Stimulated activated effector memory CD8-positive, alpha-beta T cell treated with anti-CD3 and anti-CD28 coated beads, Interleukin-12 subunit alpha, Interleukin-12 subunit beta, amount 100 ng/mL, for 72 hours (primary cell): ENCODE measurements around the gene RNF44.
"Not testable (repeated sequence)": the region's sequence is repeated elsewhere in the genome, so short reads cannot be mapped to it uniquely, and the experiment has no call there.

Experiments used
- ATAC-seq: fragments of 150-1000 bp; cut with Tn5 transposase; 2 replicates; pipeline ENCODE4 v1.10.0; 2021
- DNase-seq, 2 donors: peaks; one replicate each; pipeline ENCODE4 v3.0.0; 2021 to 2022; ENCODE audit warnings: low spot score in 2 of 2
- H3K27ac Mint-ChIP-seq: one replicate; pipeline ENCODE4 v1.8.0; 2022; ENCODE audit warnings: mild to moderate bottlenecking, mixed read lengths
- H3K36me3 Mint-ChIP-seq: one replicate; pipeline ENCODE4 v1.8.0; 2022; ENCODE audit warnings: mild to moderate bottlenecking, mixed read lengths
- H3K4me1 Mint-ChIP-seq: one replicate; pipeline ENCODE4 v1.8.0; 2022; ENCODE audit warnings: mixed read lengths
- H3K4me3 Mint-ChIP-seq: one replicate; pipeline ENCODE4 v1.8.0; 2022; ENCODE audit warnings: mild to moderate bottlenecking, mixed read lengths
- H3K9me3 Mint-ChIP-seq: one replicate; pipeline ENCODE4 v1.8.0; 2022; ENCODE audit warnings: mixed read lengths

RNF44 gene

DNA sequence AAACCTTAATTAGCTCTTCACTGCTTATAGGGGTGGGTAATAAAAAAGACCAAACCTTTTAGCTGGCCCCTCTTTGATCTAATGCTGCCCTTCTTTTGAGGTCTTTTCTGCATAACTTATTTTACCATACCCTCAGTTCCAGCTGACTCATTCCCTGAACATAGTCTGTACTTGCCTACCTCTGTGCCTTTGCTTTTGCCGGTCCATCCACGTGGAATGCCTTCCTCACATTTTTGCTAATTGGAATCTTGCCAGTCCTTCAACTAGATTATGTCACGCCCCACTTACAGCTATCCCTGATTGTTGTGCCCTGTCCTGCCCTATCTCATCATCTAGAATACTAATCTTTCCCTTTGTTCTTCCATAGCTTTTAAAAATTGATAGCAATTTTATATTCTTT, 44.8 kb downstream of the RNF44 start:
- H3K9me3 Mint-ChIP-seq = no peaks in the 10 kb centered on the region
- ATAC-seq (no peak), DNase-seq (no peak)
- H3K36me3 Mint-ChIP-seq = peaks cover 98% of the 10 kb centered on the region
- H3K4me1 Mint-ChIP-seq = peaks cover 23% of the 10 kb centered on the region
- H3K27ac Mint-ChIP-seq = no peak overlapping the region
- H3K4me3 Mint-ChIP-seq = no peak overlapping the region

DNA sequence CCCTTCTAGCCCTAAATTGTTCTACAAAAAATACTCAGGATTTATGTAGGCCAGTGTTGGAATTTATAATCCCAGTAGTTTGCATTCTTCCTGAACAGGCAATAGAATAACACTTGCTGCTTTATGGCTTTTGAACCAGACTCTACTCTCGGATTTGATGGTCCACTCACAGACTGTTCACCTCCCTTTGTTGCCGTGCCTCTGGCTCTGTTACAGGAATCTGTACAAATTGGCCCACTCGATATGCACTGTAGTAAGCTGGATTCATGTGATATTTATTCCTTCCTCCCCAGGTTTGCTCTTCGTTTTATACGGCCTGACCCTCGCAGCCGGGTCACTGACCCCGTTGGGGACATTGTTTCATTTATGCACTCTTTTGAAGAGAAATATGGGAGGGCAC, 45.3 kb downstream of the RNF44 start:
- ATAC-seq (no peak), DNase-seq (no peak)
- Mint-ChIP-seq H3K4me1 (peaks cover 23% of the 10 kb centered on the region), H3K9me3 (no peaks in the 10 kb centered on the region), H3K27ac (no peak overlapping the region), H3K4me3 (no peak overlapping the region), H3K36me3 (peaks cover 98% of the 10 kb centered on the region)

GRCh38 chr5:176491101-176491502, 46.1 kb downstream of the RNF44 start:
- Mint-ChIP-seq H3K9me3 (no peaks in the 10 kb centered on the region), H3K27ac (no peak overlapping the region), H3K36me3 (peaks cover 98% of the 10 kb centered on the region), H3K4me3 (no peak overlapping the region), H3K4me1 (peaks cover 30% of the 10 kb centered on the region)
- ATAC-seq (no peak), DNase-seq (no peak)

DNA sequence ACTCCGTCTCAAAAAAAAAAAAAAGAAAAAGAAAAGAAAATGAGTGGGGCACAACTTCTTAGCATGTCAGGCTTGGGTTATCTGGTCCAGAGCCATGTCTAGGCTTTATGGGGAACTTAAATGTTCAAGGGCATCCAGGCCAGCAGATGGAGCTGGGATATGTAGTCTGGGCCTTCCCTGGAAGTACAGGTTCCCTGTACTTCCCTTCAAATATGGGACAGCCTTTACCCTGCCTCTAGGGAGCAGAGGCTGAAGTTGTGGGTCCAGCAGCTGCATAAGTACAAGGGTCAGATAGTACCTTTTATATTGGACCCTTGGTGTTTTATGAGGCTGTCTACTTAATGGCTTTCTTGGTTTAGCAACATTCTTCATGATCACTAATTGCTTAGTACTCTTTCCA, 46.9 kb downstream of the RNF44 start:
- Mint-ChIP-seq H3K36me3 (peaks cover 98% of the 10 kb centered on the region), H3K4me1 (peaks cover 32% of the 10 kb centered on the region), H3K27ac (no peak overlapping the region), H3K9me3 (no peaks in the 10 kb centered on the region), H3K4me3 (no peak overlapping the region)
- ATAC-seq (no peak), DNase-seq (no peak)

DNA sequence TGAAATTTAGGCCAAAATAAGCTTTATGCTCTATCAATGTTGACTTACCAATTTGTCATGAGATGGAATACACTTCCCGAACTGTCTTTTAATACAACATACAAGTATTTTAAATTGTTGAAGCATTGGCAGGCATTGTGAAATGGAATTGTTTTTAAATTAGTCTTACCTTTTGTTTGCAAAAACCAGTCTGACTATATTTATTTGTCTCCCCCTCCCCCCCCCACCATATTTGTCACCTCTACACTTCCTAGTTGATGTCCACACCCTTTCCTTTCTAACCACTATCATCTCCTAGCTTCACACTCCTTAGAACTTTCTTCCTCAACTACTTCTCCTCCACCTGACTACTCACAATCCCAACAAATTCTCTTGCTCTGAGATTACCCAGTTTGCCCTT, 48.1 kb downstream of the RNF44 start:
- ATAC-seq = no peak
- Mint-ChIP-seq H3K27ac (peak overlapping the region; percentile 69), H3K36me3 (peaks cover 86% of the 10 kb centered on the region), H3K4me3 (no peak overlapping the region), H3K4me1 (peaks cover 32% of the 10 kb centered on the region), H3K9me3 (no peaks in the 10 kb centered on the region)
- no peak for DNase-seq

DNA sequence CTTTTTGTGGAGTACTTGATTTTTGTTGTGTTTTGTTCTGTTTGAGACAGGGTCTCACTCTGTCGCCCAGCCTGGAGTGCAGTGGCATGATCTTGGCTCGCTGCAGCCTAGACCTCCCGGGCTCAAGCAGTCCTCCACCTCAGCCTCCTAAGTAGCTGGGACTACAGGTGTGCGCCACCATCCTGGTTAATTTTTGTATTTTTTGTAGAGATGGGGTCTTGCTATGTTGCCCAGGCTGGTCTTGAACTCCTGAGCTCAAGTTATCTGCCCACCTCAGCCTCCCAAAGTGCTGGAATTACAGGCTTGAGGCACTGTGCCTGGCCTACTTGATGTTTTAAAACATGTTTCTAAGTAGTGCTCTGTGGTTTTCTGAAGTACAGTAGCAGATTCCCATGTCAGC, 50.0 kb downstream of the RNF44 start:
- H3K4me3 Mint-ChIP-seq = not testable (repeated sequence)
- H3K4me1 Mint-ChIP-seq = peaks cover 44% of the 10 kb centered on the region

GRCh38 chr5:176486189-176486757, 50.9 kb downstream of the RNF44 start:
- Mint-ChIP-seq H3K4me3 (no peak overlapping the region), H3K4me1 (peaks cover 44% of the 10 kb centered on the region), H3K27ac (peak overlapping the region; percentile 50), H3K36me3 (peaks cover 85% of the 10 kb centered on the region), H3K9me3 (no peaks in the 10 kb centered on the region)
- no peak for ATAC-seq
- no peak for DNase-seq

More for the DNA sequence above, 50.0 kb downstream of the RNF44 start:
- H3K9me3 Mint-ChIP-seq, DNase-seq, ATAC-seq: not testable (repeated sequence)
- Mint-ChIP-seq H3K36me3 (peaks cover 85% of the 10 kb centered on the region), H3K27ac (peak overlapping the region; percentile 50)

GRCh38 chr5:176485176-176485575, 52.0 kb downstream of the RNF44 start:
- H3K4me1 Mint-ChIP-seq = peaks cover 44% of the 10 kb centered on the region
- no peak overlapping the region for H3K4me3 Mint-ChIP-seq
- peaks cover 85% of the 10 kb centered on the region for H3K36me3 Mint-ChIP-seq
- DNase-seq (no peak), ATAC-seq (no peak)
- H3K27ac Mint-ChIP-seq = no peak overlapping the region
- no peaks in the 10 kb centered on the region for H3K9me3 Mint-ChIP-seq

DNA sequence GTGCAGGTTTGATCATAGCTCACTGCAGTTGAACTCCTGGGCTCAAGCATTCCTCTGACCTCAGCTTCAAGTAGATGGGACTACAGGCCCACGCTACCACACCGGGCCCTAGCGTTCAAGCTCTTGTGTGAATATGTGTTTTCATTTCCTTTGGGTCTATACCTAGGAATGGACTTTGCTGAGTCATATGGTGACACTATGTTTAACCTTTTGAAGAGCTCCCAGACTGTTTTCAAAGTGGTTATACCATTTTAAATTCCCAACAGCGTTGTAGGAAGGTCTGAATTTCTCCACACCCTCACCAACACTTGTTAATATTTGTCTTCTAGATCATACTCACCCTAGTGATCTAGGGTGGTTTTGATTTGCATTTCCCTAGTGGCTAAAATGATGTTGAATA, 55.5 kb downstream of the RNF44 start:
- no peak overlapping the region for H3K4me3 Mint-ChIP-seq
- peaks cover 71% of the 10 kb centered on the region for H3K36me3 Mint-ChIP-seq
- no peak for DNase-seq
- H3K27ac Mint-ChIP-seq = no peak overlapping the region
- H3K4me1 Mint-ChIP-seq = peaks cover 20% of the 10 kb centered on the region
- H3K9me3 Mint-ChIP-seq = no peaks in the 10 kb centered on the region
- peak; percentile 31 for ATAC-seq
